GM18502 (cell line): ENCODE data around the gene GPX4.

ENCODE experiments used
- ATAC-seq: cut with Tn5 transposase; IDR thresholded peaks from one replicate; pipeline ENCODE4 v1.9.1; 2021; ENCODE audit warnings: mild to moderate bottlenecking; ENCODE audit not compliant: unreplicated experiment, poor library complexity

Gene GPX4

GRCh38 chr19:1103708-1104310 lies at the start of gene GPX4:
TSS of gene GPX4 (plus strand) at chr19:1103994. CDS start at chr19:1104044, 50 bp downstream.
- ATAC-seq: peak; percentile 63

DNA sequence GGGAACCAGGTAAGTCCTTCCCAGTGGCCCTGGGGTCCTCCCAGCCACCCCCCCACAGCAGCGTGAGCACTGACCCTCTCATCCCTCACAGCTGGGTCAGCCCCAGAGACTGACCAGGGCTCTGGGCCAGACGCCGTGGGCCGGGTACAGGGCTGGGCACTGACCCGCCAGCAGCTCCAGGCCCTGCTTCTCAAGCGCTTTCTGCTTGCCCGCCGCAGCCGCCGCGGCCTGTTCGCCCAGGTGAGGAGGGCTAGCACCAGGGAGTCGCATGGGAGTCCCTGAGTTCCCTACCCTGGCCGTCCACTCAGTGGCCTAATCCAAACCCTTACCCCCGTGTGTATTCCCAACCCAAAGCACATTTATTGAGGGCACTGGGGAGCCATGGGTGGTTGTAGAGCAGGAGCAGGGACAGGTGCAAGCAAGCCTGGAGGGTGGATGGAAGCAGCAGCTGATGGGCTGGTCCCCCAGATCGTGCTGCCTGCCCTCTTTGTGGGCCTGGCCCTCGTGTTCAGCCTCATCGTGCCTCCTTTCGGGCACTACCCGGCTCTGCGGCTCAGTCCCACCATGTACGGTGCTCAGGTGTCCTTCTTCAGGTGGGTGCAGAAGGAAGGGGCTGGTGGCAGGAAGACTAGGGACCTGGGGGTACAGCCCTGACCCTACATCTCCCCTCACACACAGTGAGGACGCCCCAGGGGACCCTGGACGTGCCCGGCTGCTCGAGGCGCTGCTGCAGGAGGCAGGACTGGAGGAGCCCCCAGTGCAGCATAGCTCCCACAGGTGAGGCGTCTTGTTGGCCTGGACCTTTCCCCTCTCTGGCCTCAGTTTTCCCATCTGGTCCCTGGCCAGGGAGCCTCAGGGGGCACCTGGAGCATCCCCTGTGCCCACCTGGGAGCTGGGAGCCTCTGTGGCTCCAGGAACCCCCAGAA lies 49.4 kb upstream of the GPX4 start:
- ATAC-seq: no peak

- no peak for ATAC-seq
Observed at GRCh38 chr19:1055028-1055425, 48.8 kb upstream of the GPX4 start.

GRCh38 chr19:1055886-1056620 lies 47.7 kb upstream of the GPX4 start:
- ATAC-seq: no peak

DNA sequence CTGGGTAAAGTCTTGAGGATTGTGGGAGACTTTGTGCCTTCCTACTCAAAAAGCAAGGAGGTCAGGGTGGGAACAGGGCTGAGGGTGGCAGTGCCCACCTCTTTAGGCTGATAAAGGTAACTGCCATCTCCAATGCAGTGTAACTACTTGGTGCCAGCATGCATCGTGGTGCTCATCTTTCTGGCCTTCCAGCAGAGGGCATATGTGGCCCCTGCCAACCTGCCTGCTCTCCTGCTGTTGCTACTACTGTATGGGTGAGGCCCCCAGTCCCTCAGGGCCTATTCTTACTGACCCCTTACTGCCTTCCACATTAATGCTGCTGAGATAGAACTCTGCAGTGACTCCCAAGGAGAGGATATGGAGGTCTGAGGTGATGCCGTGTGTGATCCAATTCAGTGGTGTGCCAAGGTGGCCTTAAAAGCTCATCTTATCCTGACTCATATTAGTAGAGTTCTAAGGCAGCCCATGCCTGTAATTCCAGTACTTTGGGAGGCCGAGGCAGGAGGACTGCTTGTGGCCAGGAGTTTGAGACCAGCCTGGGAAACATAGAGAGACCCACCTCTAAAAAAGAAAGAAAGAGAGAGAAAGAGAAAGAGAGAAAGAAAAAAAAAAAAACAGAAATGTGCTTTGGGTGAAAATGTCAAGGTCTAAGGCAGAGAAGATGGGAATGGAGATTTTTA lies 46.5 kb upstream of the GPX4 start:
- no peak for ATAC-seq

DNA sequence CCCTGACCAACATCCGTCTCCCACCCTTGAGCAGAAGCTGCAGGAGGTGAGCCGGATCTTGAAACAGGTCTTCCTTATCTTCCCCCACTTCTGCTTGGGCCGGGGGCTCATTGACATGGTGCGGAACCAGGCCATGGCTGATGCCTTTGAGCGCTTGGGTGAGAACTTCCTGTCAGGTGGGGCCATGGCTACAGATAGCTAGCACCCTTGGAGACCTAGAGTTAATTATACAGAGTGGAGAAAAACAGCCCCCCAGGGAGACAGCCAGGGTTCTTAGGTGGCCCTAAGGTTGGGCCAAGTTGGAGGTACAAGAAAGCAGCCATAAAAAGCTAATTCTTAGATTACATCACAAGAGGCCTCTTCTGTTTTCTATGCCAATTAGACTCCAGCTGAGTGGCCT lies 45.7 kb upstream of the GPX4 start:
- no peak for ATAC-seq

DNA sequence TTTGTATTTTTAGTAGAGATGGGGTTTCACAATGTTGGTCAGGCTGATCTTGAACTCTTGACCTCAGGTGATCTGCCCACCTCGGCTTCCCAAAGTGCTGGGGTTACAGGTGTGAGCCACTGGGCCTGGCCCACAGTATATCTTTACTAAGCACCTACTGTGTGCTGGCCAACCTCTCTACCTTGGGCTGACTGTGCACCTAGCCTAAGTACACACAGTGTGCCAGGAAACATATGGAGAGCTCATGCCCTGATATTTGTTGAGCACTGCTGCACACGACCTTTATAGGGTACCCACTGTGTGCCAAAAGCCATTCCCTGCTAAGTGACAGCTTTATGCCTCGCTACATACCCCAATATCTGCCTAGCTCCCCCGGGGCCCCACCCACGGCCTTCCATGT lies 43.1 kb upstream of the GPX4 start:
- no peak for ATAC-seq

DNA sequence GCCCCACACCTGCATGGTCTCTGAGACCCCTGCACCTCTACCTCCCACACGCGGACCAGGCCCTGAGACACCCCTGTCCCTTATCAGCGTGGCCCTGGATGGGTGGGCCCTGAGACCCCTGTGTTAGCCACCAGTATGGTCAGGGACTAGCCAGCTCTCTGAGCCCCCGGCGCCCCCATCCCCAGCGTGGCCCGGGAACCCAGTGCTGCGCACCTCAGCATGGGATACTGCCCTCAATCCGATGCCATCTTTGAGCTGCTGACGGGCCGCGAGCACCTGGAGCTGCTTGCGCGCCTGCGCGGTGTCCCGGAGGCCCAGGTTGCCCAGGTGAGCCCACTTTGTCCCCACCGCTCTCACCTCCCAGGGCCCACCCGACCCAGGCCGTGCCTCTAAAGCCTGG lies 41.8 kb upstream of the GPX4 start:
- ATAC-seq: no peak

GRCh38 chr19:1062387-1063029 lies 41.3 kb upstream of the GPX4 start:
- ATAC-seq: no peak

- ATAC-seq: no peak
Observed at GRCh38 chr19:1063030-1063908, 40.5 kb upstream of the GPX4 start.

- no peak for ATAC-seq
Observed at GRCh38 chr19:1063909-1064660, 39.7 kb upstream of the GPX4 start.

DNA sequence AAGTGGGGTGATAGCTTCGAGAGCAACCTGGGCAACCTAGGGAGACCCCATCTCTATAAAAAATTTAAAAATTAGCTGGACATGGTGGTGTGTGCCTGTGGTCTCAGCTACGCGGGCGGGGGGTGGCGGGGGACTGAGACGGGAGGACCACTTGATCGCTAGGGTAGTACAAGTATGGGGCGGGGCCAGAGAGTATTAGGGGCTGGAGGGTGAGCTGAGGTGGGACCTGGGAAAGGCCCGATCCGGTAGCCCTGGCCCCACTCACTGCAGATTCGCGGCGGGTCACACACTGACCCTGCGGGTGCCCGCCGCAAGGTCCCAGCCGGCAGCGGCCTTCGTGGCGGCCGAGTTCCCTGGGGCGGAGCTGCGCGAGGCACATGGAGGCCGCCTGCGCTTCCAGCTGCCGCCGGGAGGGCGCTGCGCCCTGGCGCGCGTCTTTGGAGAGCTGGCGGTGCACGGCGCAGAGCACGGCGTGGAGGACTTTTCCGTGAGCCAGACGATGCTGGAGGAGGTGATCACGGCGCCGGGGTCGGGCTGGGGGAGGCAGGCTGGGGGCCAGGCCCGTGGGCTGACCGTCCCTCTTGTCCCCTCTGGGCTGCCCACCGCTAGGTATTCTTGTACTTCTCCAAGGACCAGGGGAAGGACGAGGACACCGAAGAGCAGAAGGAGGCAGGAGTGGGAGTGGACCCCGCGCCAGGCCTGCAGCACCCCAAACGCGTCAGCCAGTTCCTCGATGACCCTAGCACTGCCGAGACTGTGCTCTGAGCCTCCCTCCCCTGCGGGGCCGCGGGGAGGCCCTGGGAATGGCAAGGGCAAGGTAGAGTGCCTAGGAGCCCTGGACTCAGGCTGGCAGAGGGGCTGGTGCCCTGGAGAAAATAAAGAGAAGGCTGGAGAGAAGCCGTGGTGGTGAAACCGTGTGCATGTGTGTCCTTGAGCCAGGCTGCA lies 38.9 kb upstream of the GPX4 start:
- no peak for ATAC-seq

DNA sequence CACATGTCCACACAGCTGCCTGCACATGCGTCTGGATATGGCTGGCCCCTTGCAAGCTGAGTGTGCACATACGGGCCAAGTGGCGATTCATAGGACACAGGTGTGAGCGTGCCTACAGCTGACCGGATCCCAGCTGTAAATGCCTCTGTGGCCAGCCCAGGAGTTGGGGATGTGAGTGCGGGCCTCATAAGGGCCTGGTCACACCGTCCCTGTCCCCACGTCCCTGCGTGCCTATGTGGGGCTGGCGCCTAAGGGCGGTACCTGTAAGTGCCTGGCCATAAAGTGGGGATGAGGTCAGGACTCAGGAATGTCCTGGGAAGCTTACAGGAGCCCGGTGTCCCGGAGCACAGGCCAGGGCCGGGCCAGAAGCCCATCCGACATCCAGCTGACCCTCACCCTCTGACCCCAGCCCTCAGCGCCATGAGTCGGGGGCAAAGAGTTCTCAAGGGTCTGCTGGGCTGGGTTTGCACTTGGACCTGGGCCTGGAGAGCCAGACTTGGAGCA lies 38.1 kb upstream of the GPX4 start:
- no peak for ATAC-seq

DNA sequence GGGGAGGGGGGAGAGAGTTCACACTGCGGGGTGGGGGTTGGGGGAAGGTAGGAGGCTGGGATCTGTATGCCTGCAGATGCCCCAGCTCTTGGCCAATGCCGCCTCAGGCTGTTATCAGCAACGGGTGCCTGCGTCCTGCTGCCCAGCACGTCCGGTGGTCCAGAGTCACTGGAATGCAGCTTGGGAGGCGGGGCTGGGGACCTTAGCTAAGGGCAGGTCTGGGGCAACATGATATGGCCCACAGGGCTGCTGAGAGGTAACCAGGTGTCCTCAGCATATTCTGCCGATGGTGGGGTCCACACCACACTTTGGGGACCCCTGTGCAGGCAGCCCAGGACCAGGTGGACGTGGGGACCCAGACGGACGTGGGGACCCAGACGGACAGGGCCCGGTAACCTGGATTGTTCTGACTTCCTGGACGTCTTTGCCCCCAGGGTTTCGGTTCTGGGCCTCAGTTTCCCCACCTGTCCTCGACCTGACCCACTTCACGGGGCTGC lies 37.5 kb upstream of the GPX4 start:
- ATAC-seq: no peak

GRCh38 chr19:1066748-1067340 lies 37.0 kb upstream of the GPX4 start, which contains the start of gene ARHGAP45:
TSS of gene ARHGAP45 (plus strand) at chr19:1067167. CDS start at chr19:1067406, 239 bp downstream.
- peak; percentile 38 for ATAC-seq

- ATAC-seq: peak; percentile 25
Observed at GRCh38 chr19:1067341-1067957, 36.3 kb upstream of the GPX4 start.
